Neural cell (in vitro differentiated cells): ENCODE data around the gene GPRIN1. TPM values are rescaled to one million over a fixed set of nuclear protein-coding genes. Genes with fewer than 3 reads are reported as not detected.

Experiments
- H2AFZ ChIP-seq: fragments of 200-600, 300-800 bp; sonication (generic), shearing (Covaris generic); 2 replicates; pipeline ENCODE4 v1.6.0; 2014; ENCODE audit warnings: low read depth, mild to moderate bottlenecking, antibody characterized with exemption, low read length, moderate library complexity
- H3F3A ChIP-seq: fragments of 200-600 bp; shearing (Covaris generic); 2 replicates; pipeline ENCODE4 v1.6.1; 2016; ENCODE audit warnings: mild to moderate bottlenecking, moderate library complexity, mixed read lengths, antibody characterized with exemption, low read length; ENCODE audit not compliant: insufficient read depth, poor library complexity, severe bottlenecking
- H3K27ac ChIP-seq: fragments of 200-600, 300-800 bp; sonication (generic), shearing (Covaris generic); 2 replicates; pipeline ENCODE4 v1.5.1; 2014; ENCODE audit warnings: mild to moderate bottlenecking, low read length, moderate library complexity
- H3K27me3 ChIP-seq: fragments of 300-800, 200-600 bp; sonication (generic), shearing (Covaris generic); 2 replicates; pipeline ENCODE4 v1.6.0; 2014; ENCODE audit warnings: mild to moderate bottlenecking, low read depth, low read length, moderate library complexity; ENCODE audit not compliant: insufficient read depth
- H3K36me3 ChIP-seq: fragments of 300-800, 200-600 bp; sonication (generic), shearing (Covaris generic); 2 replicates; pipeline ENCODE4 v1.5.1; 2014; ENCODE audit warnings: mild to moderate bottlenecking, antibody characterized with exemption, low read length, moderate library complexity; ENCODE audit not compliant: insufficient read depth
- H3K4me2 ChIP-seq: fragments of 300-800, 200-600 bp; sonication (generic), shearing (Covaris generic); 2 replicates; pipeline ENCODE4 v1.6.0; 2014; ENCODE audit warnings: mild to moderate bottlenecking, low read length
- H3K4me3 ChIP-seq: fragments of 300-800, 200-600 bp; sonication (generic), shearing (Covaris generic); 2 replicates; pipeline ENCODE4 v1.5.1; 2014; ENCODE audit warnings: mild to moderate bottlenecking, low read length, moderate library complexity
- H3K79me2 ChIP-seq: fragments of 200-600 bp; shearing (Covaris generic); replicated peaks from 2 replicates; pipeline ENCODE4 v1.6.0; 2014; ENCODE audit warnings: mild to moderate bottlenecking, low read length, moderate library complexity; ENCODE audit not compliant: insufficient read depth
- H3K9ac ChIP-seq: fragments of 300-800, 200-600 bp; sonication (generic), shearing (Covaris generic); 2 replicates; pipeline ENCODE4 v1.6.1; 2016; ENCODE audit warnings: mild to moderate bottlenecking, low read length, mixed read lengths
- H3K9me2 ChIP-seq: fragments of 200-600 bp; shearing (Covaris generic); 2 replicates; pipeline ENCODE4 v1.6.1; 2016; ENCODE audit warnings: mild to moderate bottlenecking, low read length, mixed read lengths; ENCODE audit not compliant: insufficient read depth
- H3K9me3 ChIP-seq: fragments of 200-600, 300-800 bp; sonication (generic), shearing (Covaris generic); 2 replicates; pipeline ENCODE4 v1.6.1; 2016; ENCODE audit warnings: mild to moderate bottlenecking, mixed run types, low read length, moderate library complexity, mixed read lengths
- H4K20me1 ChIP-seq: fragments of 200-600 bp; shearing (Covaris generic); 2 replicates; pipeline ENCODE4 v1.6.1; 2016; ENCODE audit warnings: mild to moderate bottlenecking, mixed run types; ENCODE audit not compliant: insufficient read depth
- CTCF ChIP-seq: fragments of 450-650 bp; IDR thresholded peaks from 2 replicates; pipeline ENCODE4 v1.5.1; 2014; ENCODE audit warnings: antibody characterized with exemption, mild to moderate bottlenecking, moderate library complexity; ENCODE audit not compliant: poor library complexity, severe bottlenecking
- EP300 ChIP-seq: fragments of 450-650 bp; conservative IDR thresholded peaks from 2 replicates; pipeline ENCODE4 v1.6.1; 2014; ENCODE audit warnings: antibody characterized with exemption, mild to moderate bottlenecking, moderate library complexity; ENCODE audit not compliant: poor library complexity, severe bottlenecking
- EZH2 ChIP-seq: fragments of 200-600, 300-800 bp; shearing (Covaris generic), sonication (generic); IDR thresholded peaks from 2 replicates; pipeline ENCODE4 v1.6.1; 2014; ENCODE audit warnings: antibody characterized with exemption, low read length, borderline replicate concordance, mild to moderate bottlenecking; ENCODE audit not compliant: insufficient read depth, poor library complexity, severe bottlenecking
- POLR2AphosphoS5 ChIP-seq: IDR thresholded peaks from 2 replicates; pipeline ENCODE4 v1.6.1; 2012
- RAD21 ChIP-seq: fragments of 450-650 bp; conservative IDR thresholded peaks from 2 replicates; pipeline ENCODE4 v1.6.1; 2014; ENCODE audit warnings: antibody characterized with exemption, mild to moderate bottlenecking, moderate library complexity
- REST ChIP-seq: IDR thresholded peaks from 2 replicates; pipeline ENCODE4 v1.6.1; 2012; ENCODE audit warnings: borderline replicate concordance
- SMC3 ChIP-seq: fragments of 450-650 bp; conservative IDR thresholded peaks from 2 replicates; pipeline ENCODE4 v1.6.1; 2014; ENCODE audit warnings: antibody characterized with exemption, mild to moderate bottlenecking, moderate library complexity; ENCODE audit not compliant: poor library complexity
- polyA plus RNA-seq: library from polyadenylated mRNA; depleted of rRNA; stranded (reverse); fragments of >200 nt; gene quantifications from 2 replicates; pipeline ENCODE4 v1.2.3, GENCODE V29; 2014

The GPRIN1 gene
- polyA plus RNA-seq, 1 donor from 2014 or later, result 32.3 TPM

- Histone ChIP-seq H3K4me3 (no peak overlapping the region), H3K9ac (no peak overlapping the region), H3K36me3 (no peaks in the 10 kb centered on the region), H3K9me3 (no peaks in the 10 kb centered on the region), H4K20me1 (no peaks in the 10 kb centered on the region), H2AFZ (no peak overlapping the region), H3F3A (no peaks in the 10 kb centered on the region), H3K9me2 (no peaks in the 10 kb centered on the region), H3K4me2 (no peak overlapping the region), H3K27me3 (no peaks in the 10 kb centered on the region), H3K27ac (no peak overlapping the region), H3K79me2 (no peaks in the 10 kb centered on the region)
- no peak for TF ChIP-seq POLR2AphosphoS5
- TF ChIP-seq EZH2, result no peak
- no peak for TF ChIP-seq CTCF
- no peak for TF ChIP-seq SMC3
- TF ChIP-seq EP300, result no peak
- TF ChIP-seq RAD21, result no peak
- no peak for TF ChIP-seq REST
Measured at GRCh38 chr5:176564002-176564401, 46.0 kb downstream of the GPRIN1 start.

- Histone ChIP-seq H3K4me2 (no peak overlapping the region), H3K27me3 (no peaks in the 10 kb centered on the region), H3K4me3 (no peak overlapping the region), H3K27ac (no peak overlapping the region), H3K36me3 (no peaks in the 10 kb centered on the region), H3K9ac (no peak overlapping the region), H3K9me3 (no peaks in the 10 kb centered on the region), H3K79me2 (no peaks in the 10 kb centered on the region), H2AFZ (no peak overlapping the region), H4K20me1 (no peaks in the 10 kb centered on the region), H3K9me2 (no peaks in the 10 kb centered on the region), H3F3A (no peaks in the 10 kb centered on the region)
- TF ChIP-seq CTCF (no peak), RAD21 (no peak), POLR2AphosphoS5 (no peak), REST (no peak), EZH2 (no peak)
Measured at GRCh38 chr5:176562189-176562588, 47.8 kb downstream of the GPRIN1 start.
